WI38 (cell line): ENCODE data around the gene SEC14L5.
A peak's percentile ranks its signal among the peaks of the same experiment; 100 is the strongest.
"Not testable (repeated sequence)": the region's sequence is repeated elsewhere in the genome, so short reads cannot be mapped to it uniquely, and the experiment has no call there.

Experiments
- H3K4me3 ChIP-seq: 2 replicates; pipeline ENCODE4 v1.5.1; 2011; ENCODE audit warnings: low read depth, mild to moderate bottlenecking, control low read depth, low read length
- CTCF ChIP-seq: IDR thresholded peaks from 2 replicates; pipeline ENCODE4 v1.5.1; 2012; ENCODE audit warnings: low read depth, mild to moderate bottlenecking, control low read depth, low read length

The SEC14L5 gene

GRCh38 chr16:4957420-4957719, 760 bp upstream of the SEC14L5 start:
- peak overlapping the region; percentile 60 for H3K4me3 ChIP-seq

GRCh38 chr16:4958510-4959438, 644 bp downstream of the SEC14L5 start:
- no peak for TF ChIP-seq CTCF
- H3K4me3 ChIP-seq, result peak overlapping the region; percentile 33

More at GRCh38 chr16:4957420-4957719, 760 bp upstream of the SEC14L5 start:
- no peak for TF ChIP-seq CTCF

GRCh38 chr16:4960579-4960978, 2.4 kb downstream of the SEC14L5 start:
- TF ChIP-seq CTCF, result no peak
- no peak overlapping the region for H3K4me3 ChIP-seq

- H3K4me3 ChIP-seq, result no peak overlapping the region
- no peak for TF ChIP-seq CTCF
These were observed 4.6 kb downstream of the SEC14L5 start for GRCh38 chr16:4962716-4963115.

- H3K4me3 ChIP-seq, result not testable (repeated sequence)
These were observed 5.4 kb downstream of the SEC14L5 start for GRCh38 chr16:4963527-4963926.

- no peak overlapping the region for H3K4me3 ChIP-seq
- TF ChIP-seq CTCF, result no peak
These were observed 8.8 kb downstream of the SEC14L5 start for GRCh38 chr16:4966736-4967453.

GRCh38 chr16:4968278-4968677, 10.1 kb downstream of the SEC14L5 start:
- H3K4me3 ChIP-seq, result not testable (repeated sequence)

- no peak overlapping the region for H3K4me3 ChIP-seq
- no peak for TF ChIP-seq CTCF
These were observed 10.9 kb downstream of the SEC14L5 start for GRCh38 chr16:4968879-4969483.
